Osteocyte (in vitro differentiated cells): ENCODE measurements around the gene SPACDR. TPM values are rescaled to one million over a fixed set of nuclear protein-coding genes. Genes with fewer than 3 reads are reported as not detected.

Source experiments
- DNase-seq: peaks from one replicate; pipeline ENCODE4 v3.0.0; 2021; ENCODE audit warnings: mixed read lengths; ENCODE audit not compliant: unreplicated experiment; ENCODE audit errors: extremely low spot score
- H3K27ac Mint-ChIP-seq: one replicate; pipeline ENCODE4 v1.8.0; 2021; ENCODE audit warnings: mild to moderate bottlenecking, mixed read lengths; ENCODE audit not compliant: unreplicated experiment
- H3K27me3 Mint-ChIP-seq: one replicate; pipeline ENCODE4 v1.8.0; 2021; ENCODE audit warnings: mixed read lengths; ENCODE audit not compliant: unreplicated experiment
- H3K36me3 Mint-ChIP-seq: one replicate; pipeline ENCODE4 v1.8.0; 2021; ENCODE audit warnings: mixed read lengths; ENCODE audit not compliant: unreplicated experiment
- H3K4me1 Mint-ChIP-seq: one replicate; pipeline ENCODE4 v1.8.0; 2021; ENCODE audit warnings: mixed read lengths; ENCODE audit not compliant: unreplicated experiment
- H3K4me3 Mint-ChIP-seq: one replicate; pipeline ENCODE4 v1.8.0; 2021; ENCODE audit warnings: mild to moderate bottlenecking, moderate library complexity, mixed read lengths; ENCODE audit not compliant: unreplicated experiment
- H3K9me3 Mint-ChIP-seq: one replicate; pipeline ENCODE4 v1.8.0; 2021; ENCODE audit warnings: mixed read lengths; ENCODE audit not compliant: unreplicated experiment
- CTCF ChIP-seq: fragments of 200-600 bp; sonication (generic); IDR thresholded peaks from 2 replicates; pipeline ENCODE4 v1.5.0; 2021; ENCODE audit warnings: antibody characterized with exemption, mild to moderate bottlenecking, moderate library complexity
- total RNA-seq: library from RNA; stranded (reverse); gene quantifications from 2 replicates; pipeline ENCODE4 v1.2.1, GENCODE V29; 2021

The SPACDR gene
- total RNA-seq, 1 donor from 2014 or later, result 0.46 TPM

DNA sequence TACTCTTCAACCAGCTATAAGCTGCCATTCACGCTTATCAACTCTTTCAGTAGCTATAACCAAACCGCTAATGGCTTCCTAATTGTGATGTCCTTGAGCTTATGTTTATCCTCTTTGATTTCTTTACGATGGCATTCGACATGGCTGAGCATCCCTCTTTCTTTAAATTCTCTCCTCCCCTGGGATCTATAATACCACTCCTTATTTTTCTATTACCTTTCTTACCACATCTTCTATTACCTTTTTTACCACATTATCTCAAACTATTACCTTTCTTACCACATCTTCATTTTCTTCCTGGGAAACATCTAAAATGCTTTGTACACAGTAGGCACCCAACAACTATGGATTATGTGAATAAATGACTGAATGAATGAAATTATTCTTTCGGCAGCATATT lies 48.6 kb downstream of the SPACDR start:
- TF ChIP-seq CTCF, result no peak
- DNase-seq, result no peak
- H3K4me1 Mint-ChIP-seq, result no peaks in the 10 kb centered on the region
- H3K9me3 Mint-ChIP-seq, result no peaks in the 10 kb centered on the region
- peaks cover 12% of the 10 kb centered on the region for H3K27me3 Mint-ChIP-seq
- H3K4me3 Mint-ChIP-seq, result no peak overlapping the region
- peaks cover 2% of the 10 kb centered on the region for H3K36me3 Mint-ChIP-seq
- no peak overlapping the region for H3K27ac Mint-ChIP-seq

- H3K27me3 Mint-ChIP-seq, result peaks cover 12% of the 10 kb centered on the region
Observed at GRCh38 chr7:100413889-100414288, 50.2 kb downstream of the SPACDR start.

DNA sequence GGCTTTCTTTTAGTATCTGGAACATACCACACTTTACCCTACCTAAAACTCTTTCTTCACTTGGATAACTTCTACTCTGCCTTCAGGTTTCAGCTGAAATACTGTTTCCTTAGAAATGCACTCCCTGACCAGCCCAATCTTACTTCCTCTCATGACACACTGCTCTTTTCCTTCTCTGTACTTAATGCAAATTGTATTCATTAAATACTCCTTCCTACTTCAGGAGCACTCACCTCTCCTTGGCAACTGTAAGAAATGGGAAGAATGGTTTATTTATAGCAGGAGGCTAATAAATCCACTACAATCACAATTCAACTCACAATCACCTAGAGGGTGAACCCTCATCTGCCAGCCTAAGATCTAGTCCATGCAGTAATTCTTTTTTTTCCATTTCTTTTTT lies 50.7 kb downstream of the SPACDR start:
- peaks cover 2% of the 10 kb centered on the region for H3K36me3 Mint-ChIP-seq
- TF ChIP-seq CTCF, result no peak
- H3K27me3 Mint-ChIP-seq, result peaks cover 12% of the 10 kb centered on the region
- no peak for DNase-seq
- no peak overlapping the region for H3K27ac Mint-ChIP-seq
- H3K4me1 Mint-ChIP-seq, result no peaks in the 10 kb centered on the region
- no peak overlapping the region for H3K4me3 Mint-ChIP-seq
- no peaks in the 10 kb centered on the region for H3K9me3 Mint-ChIP-seq

More at GRCh38 chr7:100413889-100414288, 50.2 kb downstream of the SPACDR start:
- Mint-ChIP-seq H3K4me3 (no peak overlapping the region), H3K9me3 (no peaks in the 10 kb centered on the region), H3K36me3 (peaks cover 2% of the 10 kb centered on the region), H3K27ac (no peak overlapping the region), H3K4me1 (no peaks in the 10 kb centered on the region)
- DNase-seq, result no peak
- TF ChIP-seq CTCF, result no peak

- no peak for TF ChIP-seq CTCF
- Mint-ChIP-seq H3K9me3 (no peaks in the 10 kb centered on the region), H3K4me1 (no peaks in the 10 kb centered on the region), H3K27me3 (peaks cover 20% of the 10 kb centered on the region), H3K4me3 (no peak overlapping the region), H3K36me3 (no peaks in the 10 kb centered on the region), H3K27ac (no peak overlapping the region)
- no peak for DNase-seq
Observed at GRCh38 chr7:100411101-100411500, 53.0 kb downstream of the SPACDR start.

GRCh38 chr7:100407285-100408180 lies 56.5 kb downstream of the SPACDR start:
- H3K9me3 Mint-ChIP-seq, result no peaks in the 10 kb centered on the region
- peak; percentile 75 for TF ChIP-seq CTCF
- no peak overlapping the region for H3K4me3 Mint-ChIP-seq
- H3K4me1 Mint-ChIP-seq, result no peaks in the 10 kb centered on the region
- H3K36me3 Mint-ChIP-seq, result peaks cover 3% of the 10 kb centered on the region
- no peak overlapping the region for H3K27ac Mint-ChIP-seq
- no peak for DNase-seq
- H3K27me3 Mint-ChIP-seq, result peaks cover 26% of the 10 kb centered on the region
